B cell (primary cell): ENCODE results near the gene DRC1. TPM values are rescaled to one million over a fixed set of nuclear protein-coding genes. Genes with fewer than 3 reads are reported as not detected.

ENCODE experiments used
- ATAC-seq: fragments of 200-7000 bp; cut with Tn5 transposase; one replicate; pipeline ENCODE4 v1.10.0; 2021; ENCODE audit warnings: low read depth, mild to moderate bottlenecking, moderate number of reproducible peaks, moderate library complexity
- CTCF ChIA-PET: fragments of 350-600 bp; sonication (Branson Sonifier 250); formaldehyde crosslinking; loops from one replicate; lab custom pipeline; 2021; ENCODE audit warnings: antibody characterized with exemption, inconsistent platforms; lab: Charles Lee
- POLR2A ChIA-PET: fragments of 350-600 bp; sonication (Branson Sonifier 250); formaldehyde crosslinking; loops from one replicate; lab custom pipeline; 2021; ENCODE audit warnings: antibody characterized with exemption; lab: Charles Lee
- DNase-seq: peaks from one replicate; pipeline ENCODE4 v3.0.0; 2013
- H2AFZ ChIP-seq: 2 replicates; pipeline ENCODE4 v1.6.1; 2012; ENCODE audit warnings: mild to moderate bottlenecking, low read depth, low read length; ENCODE audit not compliant: insufficient read depth, poor library complexity, severe bottlenecking
- H3K27ac ChIP-seq, 2 donors: 1 replicate in 1 of 2; 2 replicates in 1 of 2; pipeline ENCODE4 v1.5.1; 2012 to 2013; ENCODE audit warnings: low read length in 2 of 2, mild to moderate bottlenecking in 2 of 2, moderate library complexity in 1 of 2
- H3K27me3 ChIP-seq, 4 experiments: fragments of 200-600 bp in 1 of 4; sonication (generic) in 1 of 4; replicated peaks in 1 of 4; 1 replicate in 2 of 4; 2 replicates in 2 of 4; pipeline versions ENCODE4 v1.6.1 to v1.7.0; 2013 to 2016; ENCODE audit warnings: low read length in 3 of 4, mild to moderate bottlenecking in 2 of 4, mixed read lengths in 1 of 4, moderate library complexity in 1 of 4; ENCODE audit not compliant: insufficient read depth in 4 of 4, control insufficient read depth in 3 of 4; ENCODE audit errors: control extremely low read depth in 1 of 4
- H3K36me3 ChIP-seq, 2 experiments: replicated peaks in 1 of 2; 1 replicate in 1 of 2; 2 replicates in 1 of 2; pipeline versions ENCODE4 v1.6.1 to v1.7.1; 2013; ENCODE audit warnings: low read length in 1 of 2; ENCODE audit not compliant: insufficient read depth in 2 of 2, control insufficient read depth in 1 of 2; ENCODE audit errors: control extremely low read depth in 1 of 2, extremely low read depth in 1 of 2
- H3K4me1 ChIP-seq, 2 donors: fragments of 200-600 bp in 1 of 2; sonication (generic) in 1 of 2; 1 replicate in 1 of 2; 2 replicates in 1 of 2; pipeline versions ENCODE4 v1.5.1 to v1.6.1; 2013 to 2017; ENCODE audit warnings: low read length in 2 of 2; ENCODE audit not compliant: control insufficient read depth in 2 of 2, insufficient read depth in 2 of 2
- H3K4me2 ChIP-seq: replicated peaks from 2 replicates; pipeline ENCODE3; 2012; ENCODE audit warnings: mild to moderate bottlenecking, low read depth, low read length; ENCODE audit not compliant: poor library complexity, severe bottlenecking
- H3K4me3 ChIP-seq, 5 experiments: fragments of 200-600 bp in 1 of 5; sonication (generic) in 1 of 5; 1 replicate in 3 of 5; 2 replicates in 2 of 5; pipeline versions ENCODE4 v1.5.1 to v1.7.0; 2011 to 2016; ENCODE audit warnings: low read length in 4 of 5, mild to moderate bottlenecking in 4 of 5, low read depth in 2 of 5, control low read depth in 1 of 5, moderate library complexity in 1 of 5; ENCODE audit not compliant: insufficient read depth in 1 of 5; ENCODE audit errors: control extremely low read depth in 1 of 5, extremely low read depth in 1 of 5
- H3K79me2 ChIP-seq: fragments of 200-600 bp; sonication (generic); one replicate; pipeline ENCODE4 v1.6.0; 2016; ENCODE audit warnings: low read length; ENCODE audit not compliant: control insufficient read depth, insufficient read depth
- H3K9ac ChIP-seq: fragments of 200-600 bp; sonication (generic); 2 replicates; pipeline ENCODE4 v1.6.1; 2017; ENCODE audit warnings: mild to moderate bottlenecking, low read length, moderate library complexity
- H3K9me3 ChIP-seq, 3 donors: one replicate each; pipeline versions ENCODE4 v1.6.1 to v1.7.1; 2013; ENCODE audit warnings: low read length in 2 of 3; ENCODE audit not compliant: control insufficient read depth in 2 of 3, insufficient read depth in 1 of 3; ENCODE audit errors: control extremely low read depth in 1 of 3
- H4K20me1 ChIP-seq: 2 replicates; pipeline ENCODE4 v1.6.0; 2012; ENCODE audit warnings: mild to moderate bottlenecking, low read length; ENCODE audit not compliant: insufficient read depth, control insufficient read depth, poor library complexity, severe bottlenecking
- H3K27ac Mint-ChIP-seq: one replicate; pipeline ENCODE4 v1.8.0; 2021; ENCODE audit warnings: mixed read lengths
- H3K27me3 Mint-ChIP-seq: one replicate; pipeline ENCODE4 v1.8.0; 2021; ENCODE audit warnings: mixed read lengths
- H3K4me1 Mint-ChIP-seq: one replicate; pipeline ENCODE4 v1.8.0; 2021; ENCODE audit warnings: mixed read lengths
- H3K4me3 Mint-ChIP-seq: one replicate; pipeline ENCODE4 v1.8.0; 2021; ENCODE audit warnings: mixed read lengths
- H3K9me3 Mint-ChIP-seq: one replicate; pipeline ENCODE4 v1.8.0; 2022; ENCODE audit warnings: mixed read lengths; ENCODE audit not compliant: insufficient read depth
- CTCF ChIP-seq: fragments of 200-600 bp; IDR thresholded peaks from one replicate; pipeline ENCODE4 v1.8.0; 2022; ENCODE audit warnings: antibody characterized with exemption, mild to moderate bottlenecking
- EZH2 ChIP-seq: IDR thresholded peaks from 2 replicates; pipeline ENCODE4 v1.6.1; 2012; ENCODE audit warnings: borderline replicate concordance, low read depth, mild to moderate bottlenecking, moderate library complexity, low read length; ENCODE audit not compliant: insufficient read depth, poor library complexity, severe bottlenecking
- WGBS: methylation state at CpG from one replicate; pipeline ENCODE4 v1.1.5; 2013; ENCODE audit warnings: missing lambda C conversion rate; ENCODE audit not compliant: insufficient coverage; 5-methylcytosine and 5-hydroxymethylcytosine counted together
- intact Hi-C: fragments of 100-400 bp; cut with micrococcal nuclease; formaldehyde crosslinking; loops from one replicate; pipeline ENCODE4 v1.10.0; 2022
- polyA plus RNA-seq: library from polyadenylated mRNA; depleted of rRNA; stranded (reverse); fragments of >200 nt; gene quantifications from 2 replicates; pipeline ENCODE4 v1.2.3, GENCODE V29; 2012
- total RNA-seq, 2 donors: library from RNA; stranded (reverse); fragments of 120-200 nt in 1 of 2; gene quantifications; 1 replicate in 1 of 2; 2 replicates in 1 of 2; pipeline versions ENCODE4 v1.2.3 to v1.2.4, GENCODE V29; 2013 to 2022

Gene DRC1
- total and polyA plus RNA-seq, 2 donors (not counting 1 experiment from before 2014, with no cell fraction given) = not detected

GRCh38 chr2:26423750-26424149 lies 22.0 kb downstream of the DRC1 start:
- Histone ChIP-seq H3K27ac (no peak overlapping the region), H3K4me3 (no peak overlapping the region), H3K4me1 (no peaks in the 10 kb centered on the region), H4K20me1 (no peaks in the 10 kb centered on the region), H3K9ac (no peak overlapping the region), H3K27me3 (no peaks in the 10 kb centered on the region), H3K36me3 (no peaks in the 10 kb centered on the region), H3K4me2 (no peak overlapping the region), H3K79me2 (no peaks in the 10 kb centered on the region), H2AFZ (no peak overlapping the region), H3K9me3 (no peaks in the 10 kb centered on the region)
- no peak for DNase-seq
- intact Hi-C loops = no loop called here
- ChIA-PET POLR2A (no interaction called here), CTCF (no interaction called here)
- ATAC-seq = no peak
- no peak overlapping the region for H3K4me3 Mint-ChIP-seq
- WGBS = 98% methylated on average over 8 of the region's 9 CpGs
- H3K27me3 Mint-ChIP-seq = peaks cover 5% of the 10 kb centered on the region
- H3K9me3 Mint-ChIP-seq = peaks cover 2% of the 10 kb centered on the region
- TF ChIP-seq CTCF (no peak), EZH2 (no peak)
- no peaks in the 10 kb centered on the region for H3K4me1 Mint-ChIP-seq
- no peak overlapping the region for H3K27ac Mint-ChIP-seq

- H3K27me3 Mint-ChIP-seq = peaks cover 5% of the 10 kb centered on the region
- Histone ChIP-seq H3K9ac (no peak overlapping the region), H3K4me2 (no peak overlapping the region), H3K4me1 (no peaks in the 10 kb centered on the region), H3K9me3 (no peaks in the 10 kb centered on the region), H2AFZ (no peak overlapping the region), H4K20me1 (no peaks in the 10 kb centered on the region), H3K4me3 (no peak overlapping the region), H3K27ac (no peak overlapping the region), H3K27me3 (no peaks in the 10 kb centered on the region), H3K36me3 (no peaks in the 10 kb centered on the region), H3K79me2 (no peaks in the 10 kb centered on the region)
- H3K4me3 Mint-ChIP-seq = no peak overlapping the region
- TF ChIP-seq CTCF (no peak), EZH2 (no peak)
- POLR2A ChIA-PET = no interaction called here
- peaks cover 2% of the 10 kb centered on the region for H3K9me3 Mint-ChIP-seq
- CTCF ChIA-PET = no interaction called here
- H3K4me1 Mint-ChIP-seq = no peaks in the 10 kb centered on the region
- DNase-seq (no peak), ATAC-seq (no peak)
- no peak overlapping the region for H3K27ac Mint-ChIP-seq
- WGBS = 100% methylated on average over 1 of the region's 3 CpGs
- intact Hi-C loops = no loop called here
Observed at GRCh38 chr2:26424221-26424620, 22.5 kb downstream of the DRC1 start.
